Stimulated activated CD8-positive, alpha-beta memory T cell treated with anti-CD3 and anti-CD28 coated beads, Interleukin-15, amount 100 ng/mL, for 48 hours (primary cell): ENCODE data around the gene PWP2.
"Not testable (repeated sequence)": the region's sequence is repeated elsewhere in the genome, so short reads cannot be mapped to it uniquely, and the experiment has no call there.

Experiments
- DNase-seq, 2 donors: peaks; one replicate each; pipeline ENCODE4 v3.0.0-alpha.2; 2020; ENCODE audit warnings: low read depth in 2 of 2

Gene PWP2

DNA sequence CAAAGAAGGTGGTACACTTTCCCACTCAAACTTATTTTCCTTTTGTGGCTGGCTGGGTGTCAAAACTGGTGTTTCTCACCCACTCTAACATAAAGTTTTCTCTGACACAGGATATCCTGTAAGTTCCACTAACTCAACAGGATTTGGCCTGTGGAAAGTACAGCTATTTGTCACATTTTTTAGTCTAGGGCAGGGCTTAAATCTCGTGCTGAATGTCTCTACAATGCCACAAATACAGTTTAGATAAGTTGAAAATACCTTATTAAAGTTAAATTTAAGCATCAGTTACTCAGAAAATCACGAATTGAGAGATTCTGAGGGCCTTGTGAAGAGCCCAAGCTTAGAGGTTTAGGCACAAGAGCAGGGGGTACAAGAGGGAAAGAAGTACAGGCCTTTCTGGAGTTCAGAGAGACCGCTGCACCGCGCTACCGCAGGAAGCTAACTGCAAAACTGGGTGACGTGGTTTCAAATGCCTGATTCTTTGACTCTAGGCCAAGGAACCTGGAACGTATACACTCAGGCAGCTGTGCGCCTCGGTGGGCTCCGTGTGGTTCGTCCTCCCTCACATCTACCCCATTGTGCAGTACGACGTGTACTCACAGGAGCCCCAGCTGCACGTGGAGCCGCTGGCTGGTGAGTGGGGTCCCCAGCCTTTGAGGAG, 23.4 kb upstream of the PWP2 start:
- DNase-seq = peak; percentile 61 to 64

- no peak for DNase-seq
Observed at GRCh38 chr21:44084496-44085241, 22.5 kb upstream of the PWP2 start.

- no peak for DNase-seq
Observed at GRCh38 chr21:44085491-44086321, 21.5 kb upstream of the PWP2 start.

- DNase-seq = no peak
Observed at GRCh38 chr21:44086636-44087425, 20.4 kb upstream of the PWP2 start.

- DNase-seq = no peak
Observed at GRCh38 chr21:44087426-44088400, 19.5 kb upstream of the PWP2 start.

DNA sequence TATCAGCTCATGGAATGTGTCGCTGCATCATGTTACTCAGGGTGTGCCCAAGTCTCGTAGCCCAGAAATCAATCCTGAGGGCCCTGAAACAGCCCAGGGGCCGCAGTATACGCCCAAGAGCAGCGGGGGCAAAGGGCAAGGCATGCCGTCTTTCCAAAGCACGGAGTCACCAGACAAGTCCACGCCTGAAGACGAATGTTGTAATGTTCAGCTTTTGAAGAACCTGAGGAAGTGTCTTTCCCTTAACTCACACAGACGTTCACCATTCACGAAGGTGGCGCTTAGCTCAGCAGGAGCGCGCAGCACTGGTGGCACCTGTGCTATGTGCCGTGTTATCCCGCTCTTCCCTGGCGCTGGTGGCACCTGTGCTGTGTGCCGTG, 18.8 kb upstream of the PWP2 start:
- DNase-seq = no peak

DNA sequence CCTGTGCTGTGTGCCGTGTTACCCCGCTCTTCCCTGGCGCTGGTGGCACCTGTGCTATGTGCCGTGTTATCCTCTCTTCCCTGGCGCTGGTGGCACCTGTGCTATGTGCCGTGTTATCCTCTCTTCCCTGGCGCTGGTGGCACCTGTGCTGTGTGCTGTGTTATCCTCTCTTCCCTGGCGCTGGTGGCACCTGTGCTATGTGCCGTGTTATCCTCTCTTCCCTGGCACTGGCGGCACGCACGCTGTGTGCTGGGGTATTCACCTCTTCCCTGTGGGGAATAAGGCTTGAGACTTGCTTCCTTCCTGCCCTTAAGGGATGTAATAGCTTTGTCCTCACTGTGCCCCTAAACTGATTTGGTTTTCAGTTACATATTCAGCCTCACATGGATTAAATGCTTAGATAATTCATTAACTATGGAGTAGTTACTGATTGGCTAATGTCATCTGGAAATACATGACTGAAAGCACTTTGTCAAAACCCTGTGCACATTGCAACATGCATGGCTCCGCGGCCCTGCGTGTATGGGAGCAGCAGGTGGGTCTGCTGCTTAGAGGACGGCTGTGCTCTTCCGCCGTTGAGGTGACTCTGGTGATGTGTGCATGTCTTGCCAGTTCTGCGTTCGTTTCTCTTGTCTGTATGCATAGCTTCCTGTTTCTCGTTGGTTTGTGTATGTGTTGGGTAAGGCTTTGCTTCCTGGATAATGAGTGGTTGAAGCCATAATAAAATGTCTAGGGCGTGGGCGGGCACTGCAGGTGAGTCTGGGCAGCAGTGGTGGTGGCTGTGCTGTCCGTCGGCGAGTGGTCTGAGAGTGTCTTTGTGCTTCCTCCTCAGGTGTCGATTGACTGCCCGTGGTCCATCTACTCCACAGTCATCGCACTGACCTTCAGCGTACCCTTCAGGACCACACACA, 17.9 kb upstream of the PWP2 start:
- no peak for DNase-seq

DNA sequence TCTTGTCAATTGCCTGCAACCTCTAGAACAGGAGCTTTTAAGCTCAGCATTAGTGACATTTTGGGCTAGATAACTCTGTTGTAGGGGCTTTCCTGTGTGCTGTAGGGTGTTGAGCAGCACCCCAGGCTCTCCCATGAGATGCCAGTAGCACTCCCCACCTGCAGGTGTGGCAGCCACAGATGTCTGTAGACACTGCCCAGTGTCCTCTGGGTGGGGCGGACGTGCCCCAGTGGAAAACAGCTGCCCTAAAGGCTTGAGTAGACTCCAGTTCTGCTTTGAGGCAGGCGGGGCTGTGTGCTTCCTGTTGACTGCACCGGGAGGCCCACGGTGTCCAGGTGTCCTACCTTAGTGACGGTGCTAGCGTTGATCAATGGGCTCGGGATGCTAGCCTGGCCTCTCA, 16.9 kb upstream of the PWP2 start:
- DNase-seq = no peak

DNA sequence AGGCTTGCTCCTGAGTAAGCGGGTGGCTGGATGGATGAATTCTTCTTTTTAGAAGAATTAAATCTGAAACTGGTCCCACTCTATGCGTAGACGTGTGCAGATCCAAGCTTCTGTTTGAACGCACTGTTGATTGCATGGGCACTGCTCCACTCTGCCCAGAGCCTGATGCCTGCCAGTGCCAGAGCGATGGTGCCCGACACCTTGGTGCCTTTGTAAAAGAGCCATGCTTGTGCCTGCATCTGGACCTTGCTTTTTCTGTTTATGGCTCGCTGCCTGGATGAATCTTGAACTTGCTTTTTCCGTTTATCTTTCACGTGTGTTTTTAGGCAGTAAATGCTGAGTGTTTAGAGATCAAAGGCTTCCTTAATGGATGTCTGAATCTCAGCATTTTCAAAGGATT, 15.0 kb upstream of the PWP2 start:
- DNase-seq = no peak

- no peak for DNase-seq
Observed at GRCh38 chr21:44093761-44094160, 13.4 kb upstream of the PWP2 start.

GRCh38 chr21:44094832-44095231, 12.4 kb upstream of the PWP2 start:
- no peak for DNase-seq

DNA sequence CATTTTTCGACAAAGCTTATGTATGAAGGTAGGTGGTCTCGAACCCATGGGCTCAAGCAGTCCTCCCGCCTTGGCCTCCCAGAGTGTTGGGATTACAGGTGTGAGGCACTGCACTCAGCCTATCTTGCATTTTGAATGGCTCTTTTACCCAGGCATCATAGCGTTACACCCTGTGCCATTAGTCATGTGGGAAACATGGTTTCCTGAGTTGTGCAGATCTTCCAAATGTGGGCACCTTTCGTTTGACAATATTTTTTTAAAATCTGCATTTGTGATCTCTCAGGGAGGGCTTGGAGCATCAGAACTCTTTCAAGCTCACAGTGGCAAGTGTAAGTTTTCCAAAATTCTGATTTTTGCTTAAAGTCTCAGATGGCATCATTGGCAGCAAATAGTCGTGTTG, 8.7 kb upstream of the PWP2 start:
- not testable (repeated sequence) for DNase-seq

GRCh38 chr21:44098964-44099363, 8.2 kb upstream of the PWP2 start:
- not testable (repeated sequence) for DNase-seq

DNA sequence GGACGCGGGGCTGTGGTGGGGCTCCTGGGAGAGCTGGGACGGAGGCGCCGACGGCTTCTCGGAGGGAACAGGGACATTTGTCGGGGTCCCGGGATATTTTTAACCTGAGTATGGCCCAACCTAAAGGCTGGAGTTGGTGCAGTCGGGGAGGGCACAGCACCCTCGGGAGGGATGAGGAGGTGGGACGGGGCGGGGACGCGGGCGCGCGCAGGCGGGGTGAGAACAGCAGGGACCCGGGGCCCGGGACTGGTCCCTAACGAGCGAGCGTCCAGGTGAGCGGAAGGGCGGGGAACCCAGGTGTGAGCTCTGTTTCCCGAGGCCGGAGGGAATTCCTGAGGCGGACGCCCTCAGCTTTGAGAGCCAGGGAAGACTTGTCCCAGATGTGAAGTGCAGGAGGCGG, 390 bp downstream of the PWP2 start:
- not testable (repeated sequence) for DNase-seq

- not testable (repeated sequence) for DNase-seq
Observed at GRCh38 chr21:44113702-44114371, 6.6 kb downstream of the PWP2 start.

- DNase-seq = not testable (repeated sequence)
Observed at GRCh38 chr21:44122131-44122530, 14.9 kb downstream of the PWP2 start.

DNA sequence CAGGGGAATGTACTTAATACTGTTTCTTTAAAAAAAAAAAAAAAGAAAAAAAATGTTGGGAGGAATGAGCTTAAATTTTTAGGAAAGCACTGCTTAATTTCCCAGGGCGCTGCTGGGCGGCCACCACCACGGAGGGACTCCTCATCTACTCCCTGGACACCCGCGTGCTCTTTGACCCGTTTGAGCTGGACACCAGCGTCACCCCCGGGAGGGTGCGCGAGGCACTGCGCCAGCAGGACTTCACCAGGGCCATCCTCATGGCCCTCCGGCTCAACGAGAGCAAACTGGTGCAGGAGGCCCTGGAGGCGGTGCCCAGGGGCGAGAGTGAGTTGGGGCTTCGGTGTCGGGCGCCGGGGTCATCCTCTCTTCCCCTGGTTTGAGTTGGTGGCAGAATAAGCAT, 20.6 kb downstream of the PWP2 start:
- not testable (repeated sequence) for DNase-seq

DNA sequence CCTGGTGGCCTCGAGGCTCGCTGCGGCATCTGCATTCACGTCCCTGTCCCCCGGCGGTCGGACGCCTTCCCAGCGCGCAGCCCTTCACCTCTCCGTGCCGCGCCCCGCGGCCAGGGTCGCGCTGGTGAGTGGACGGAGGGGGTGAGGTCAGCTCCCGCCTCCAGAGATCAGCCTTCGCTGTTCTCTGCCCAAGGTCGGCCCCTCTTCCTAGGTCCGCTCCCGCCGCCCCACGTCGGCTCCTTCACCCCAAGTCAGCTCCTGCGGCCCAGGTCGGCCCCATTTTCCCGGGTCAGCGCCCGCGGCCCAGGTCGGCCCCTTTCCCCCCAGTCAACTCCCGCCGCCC, 26.5 kb downstream of the PWP2 start:
- not testable (repeated sequence) for DNase-seq

- not testable (repeated sequence) for DNase-seq
Observed at GRCh38 chr21:44134732-44135131, 27.5 kb downstream of the PWP2 start.
